GM15510 (cell line): ENCODE measurements around the gene GNB2.

ENCODE experiments used
- POLR2A ChIP-seq: IDR thresholded peaks from 3 replicates; pipeline ENCODE4 v1.6.1; 2011; ENCODE audit warnings: borderline replicate concordance; ENCODE audit not compliant: insufficient read length; ENCODE audit errors: extremely low read depth

Gene GNB2

DNA sequence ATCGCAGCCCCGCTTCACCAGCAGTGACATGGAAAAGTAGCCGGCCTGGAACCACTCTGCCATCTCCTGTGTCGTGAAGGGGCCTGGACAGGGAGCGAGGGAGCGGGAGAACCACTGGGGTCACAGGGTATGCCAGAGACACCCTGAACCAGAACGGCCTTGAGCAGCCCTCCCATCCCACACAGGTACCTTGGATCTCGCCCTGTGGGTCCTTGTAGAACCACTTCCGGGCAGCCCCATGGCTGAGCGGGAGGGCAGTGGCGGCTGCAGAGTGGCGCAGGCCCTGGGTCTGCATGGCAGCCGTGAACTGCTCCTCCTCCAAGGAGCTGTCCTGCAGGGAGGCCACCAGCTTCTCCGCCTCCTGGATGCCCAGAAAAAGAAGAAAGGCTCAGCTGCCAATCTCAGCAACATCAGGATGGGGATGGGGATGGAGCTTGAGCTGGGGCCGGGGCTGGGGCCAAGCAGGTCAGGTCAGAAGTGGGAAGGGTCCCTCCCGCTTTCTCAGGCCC lies 11.0 kb downstream of the GNB2 start:
- TF ChIP-seq POLR2A, result no peak

DNA sequence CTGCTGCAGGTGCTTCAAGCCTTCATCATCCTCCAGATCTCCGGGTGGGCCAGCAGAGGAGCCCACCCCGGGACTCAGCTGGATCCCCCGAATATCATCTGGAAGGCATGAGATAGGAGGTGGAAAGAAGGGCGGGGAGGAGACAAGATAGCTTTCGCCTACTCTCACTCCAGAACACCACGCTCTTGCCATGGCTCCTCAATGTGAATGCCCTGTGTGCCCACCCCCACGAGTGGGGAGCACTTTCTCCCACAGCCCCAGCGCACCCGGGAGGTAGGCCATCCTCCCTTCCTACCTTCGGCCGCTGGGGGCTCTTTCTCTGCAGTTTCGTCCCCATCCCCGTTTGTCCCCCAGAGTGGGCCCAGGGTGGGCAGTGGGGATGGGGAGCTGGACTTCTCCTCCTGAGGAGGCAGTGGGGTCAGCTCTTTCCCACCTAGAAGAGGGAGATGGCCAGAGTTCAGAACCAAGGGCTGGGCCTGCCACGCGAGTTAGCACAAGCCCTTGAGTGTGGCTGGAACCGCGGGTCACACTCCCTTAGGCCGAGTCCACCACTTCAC lies 11.6 kb downstream of the GNB2 start:
- TF ChIP-seq POLR2A, result no peak

DNA sequence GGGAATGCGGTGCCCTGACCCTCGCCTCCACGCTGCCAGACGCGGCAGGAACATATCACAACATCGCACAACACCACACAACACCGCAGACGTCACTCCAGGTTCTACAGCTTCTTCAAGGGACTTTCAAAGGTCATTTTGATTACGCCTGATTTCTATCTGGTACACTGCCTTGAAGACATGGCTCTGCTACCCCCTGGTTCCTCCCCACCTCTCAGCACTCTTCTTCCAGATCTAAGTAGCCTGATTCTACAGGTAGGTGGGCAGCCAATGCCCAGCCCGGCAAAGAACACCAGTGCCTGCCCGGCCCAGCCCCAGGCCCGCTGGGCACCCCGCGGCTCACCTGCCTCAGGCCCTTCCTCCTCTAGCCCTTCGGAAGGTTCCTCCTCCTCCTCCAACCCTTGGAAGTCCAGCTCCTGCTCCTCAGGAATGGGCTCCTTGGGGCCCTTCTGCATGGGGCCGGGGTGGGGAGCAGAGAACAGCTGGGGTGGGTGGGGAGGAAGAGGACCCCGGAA lies 12.1 kb downstream of the GNB2 start:
- no peak for TF ChIP-seq POLR2A

DNA sequence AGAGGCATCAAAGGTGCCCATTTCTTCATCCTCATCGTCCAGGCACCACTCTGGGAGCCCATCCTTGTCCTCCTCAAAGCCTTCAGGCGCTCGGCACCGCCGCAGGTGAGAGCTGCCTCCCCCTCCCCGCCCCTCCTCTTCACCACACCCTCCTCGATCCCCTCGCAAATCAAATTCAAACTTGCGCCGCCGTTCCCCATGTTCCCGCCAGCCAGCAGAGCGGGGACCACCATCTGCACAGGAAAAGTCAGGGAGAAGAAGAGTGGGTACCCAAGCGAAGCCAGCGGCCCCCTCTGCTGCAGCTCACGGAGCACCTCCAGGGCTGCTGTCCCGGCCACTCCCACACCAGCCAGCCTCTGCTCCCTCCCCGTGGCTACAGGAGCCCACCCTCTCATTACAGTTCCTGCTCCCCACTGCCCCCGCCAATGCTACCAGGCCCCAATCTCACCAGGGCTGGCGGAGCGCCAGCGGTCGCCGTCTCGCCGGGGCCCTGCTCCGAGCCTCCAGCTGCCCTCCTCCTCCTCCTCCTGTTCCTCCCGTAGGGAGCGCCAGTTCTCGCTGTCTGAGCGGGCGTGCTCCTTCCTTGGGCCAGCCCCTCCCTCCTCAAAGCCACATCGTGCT lies 12.8 kb downstream of the GNB2 start:
- TF ChIP-seq POLR2A, result no peak

DNA sequence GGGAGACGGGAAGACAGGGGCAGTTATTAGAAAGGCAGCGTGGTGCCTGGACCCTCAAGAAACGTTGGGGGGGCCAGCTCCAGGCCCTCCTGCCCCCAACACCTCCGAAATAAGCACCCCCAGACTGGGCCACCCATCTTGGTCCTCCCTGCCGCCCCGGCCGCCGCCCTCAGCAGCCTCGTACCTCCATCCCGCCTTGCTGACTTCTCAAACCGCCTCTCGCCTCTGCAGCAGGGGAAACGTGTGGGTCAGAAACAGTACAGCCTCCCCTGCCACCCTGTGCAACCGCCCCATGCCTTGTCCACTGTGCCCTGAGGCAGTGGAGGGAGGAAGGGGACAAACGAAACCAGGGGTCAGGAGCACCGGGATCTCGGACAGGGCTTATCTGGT lies 13.3 kb downstream of the GNB2 start:
- TF ChIP-seq POLR2A, result no peak

DNA sequence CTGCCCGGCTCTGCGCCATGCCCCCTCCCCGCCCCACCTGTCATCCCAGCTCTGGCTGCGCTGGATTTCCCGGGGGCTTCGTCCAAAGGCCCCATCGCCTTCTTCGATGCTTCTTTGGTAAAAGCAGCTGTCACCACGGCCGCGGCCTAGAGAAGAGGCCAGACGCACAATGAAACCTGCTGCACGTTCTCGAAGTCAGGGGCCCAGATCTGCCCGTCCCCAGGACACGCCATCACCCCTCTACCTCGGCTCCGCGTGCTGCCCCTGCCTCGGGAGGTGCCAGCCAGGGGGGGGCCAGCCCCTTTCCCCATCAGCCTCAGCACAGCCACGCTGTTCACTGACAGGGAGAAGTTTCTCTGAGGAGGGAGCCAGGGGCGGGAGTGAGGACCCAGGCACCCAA lies 13.7 kb downstream of the GNB2 start:
- no peak for TF ChIP-seq POLR2A

DNA sequence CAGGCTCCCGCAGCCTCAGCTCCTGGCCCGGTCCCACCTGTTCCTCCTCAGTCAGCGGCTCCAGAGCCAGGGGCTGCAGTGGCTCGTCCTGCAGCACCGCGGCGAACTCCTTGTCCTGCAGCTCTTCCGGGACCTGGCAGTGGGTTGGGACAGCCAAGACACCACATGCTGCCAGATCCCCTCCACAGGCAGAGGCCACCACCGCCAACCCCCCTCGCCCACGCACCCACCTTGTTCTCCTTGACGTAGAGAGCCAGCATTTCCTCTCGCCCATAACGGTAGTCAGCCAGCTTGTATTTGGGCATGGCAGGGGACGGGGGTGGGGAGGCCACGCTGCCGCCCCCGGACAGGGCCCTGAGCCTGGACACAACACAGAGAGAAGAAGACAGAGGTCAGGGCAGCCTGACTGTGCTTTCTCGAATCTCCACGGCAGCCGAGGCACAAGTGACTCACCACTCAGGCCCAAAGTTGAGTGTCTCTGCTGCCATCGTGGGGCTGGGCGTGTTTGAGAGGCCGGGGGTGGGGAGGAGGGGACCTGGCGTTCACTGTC lies 14.3 kb downstream of the GNB2 start:
- TF ChIP-seq POLR2A, result no peak

DNA sequence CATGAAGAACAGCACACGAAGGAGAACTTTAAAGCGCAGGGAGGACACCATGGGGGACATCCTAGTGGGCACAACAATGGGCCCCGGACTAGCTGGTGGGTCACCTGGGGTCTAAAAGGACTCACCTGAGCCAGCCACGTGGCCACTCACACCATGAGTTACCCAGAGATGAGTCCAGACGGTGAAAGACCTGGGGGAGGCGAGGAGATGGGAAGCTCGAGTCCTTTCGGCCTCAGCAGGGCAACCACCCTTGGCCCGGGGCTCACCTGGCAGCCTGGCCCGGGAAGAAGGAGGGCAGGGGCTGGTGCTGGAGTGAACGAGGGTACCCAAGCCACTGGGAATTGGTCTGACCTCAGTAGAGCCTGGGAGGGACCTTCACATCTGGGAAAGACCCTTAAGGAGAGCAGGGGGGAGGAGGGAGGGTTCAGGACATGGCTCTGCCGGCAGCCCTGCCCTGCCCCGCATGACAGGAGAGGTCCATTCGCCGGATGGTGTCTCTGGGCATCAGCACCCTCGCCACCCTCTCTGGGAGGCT lies 14.9 kb downstream of the GNB2 start:
- no peak for TF ChIP-seq POLR2A

DNA sequence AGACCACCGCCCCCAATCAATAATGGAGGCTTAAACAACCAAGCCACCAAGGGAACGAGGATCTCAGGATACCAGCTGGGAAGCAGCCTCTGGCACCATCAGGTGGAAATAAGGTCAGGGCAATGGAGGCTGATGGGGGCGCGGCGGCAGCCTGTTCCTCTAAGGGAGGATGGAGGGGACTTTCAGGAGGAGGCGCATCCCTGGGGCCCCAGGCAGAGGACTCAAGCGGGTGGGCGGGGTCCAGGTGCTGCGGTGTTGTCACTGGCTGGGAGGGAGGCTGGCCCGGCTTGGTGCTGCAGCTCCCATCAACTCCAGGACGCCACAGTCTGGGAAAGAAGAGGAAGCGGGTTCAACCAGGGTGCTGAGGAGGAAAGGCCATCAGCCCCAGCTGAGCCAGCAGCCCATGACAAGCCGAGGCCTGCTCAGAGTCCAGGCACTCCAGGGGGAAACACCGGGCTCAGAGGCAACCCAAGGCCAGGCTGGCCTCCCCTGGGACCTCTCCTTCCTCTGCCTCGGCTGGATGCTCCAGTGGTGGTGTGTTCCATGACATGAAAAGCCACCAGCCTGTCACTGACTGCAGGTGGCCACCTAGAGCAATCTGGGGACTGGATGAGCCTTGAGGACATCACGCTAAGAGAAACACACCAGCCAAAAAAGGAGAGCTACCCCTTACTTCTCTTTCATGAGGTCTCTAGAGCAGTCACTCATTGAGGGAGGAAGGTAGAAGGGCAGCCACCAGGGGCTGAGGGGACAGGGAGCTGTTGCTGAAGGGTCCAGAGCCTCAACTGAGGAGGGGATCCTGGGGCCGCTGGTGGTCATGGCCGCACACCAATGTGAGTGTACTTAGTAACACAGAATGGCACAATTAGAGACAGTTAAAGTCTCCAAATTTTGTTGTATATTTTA lies 15.9 kb downstream of the GNB2 start:
- TF ChIP-seq POLR2A, result no peak

DNA sequence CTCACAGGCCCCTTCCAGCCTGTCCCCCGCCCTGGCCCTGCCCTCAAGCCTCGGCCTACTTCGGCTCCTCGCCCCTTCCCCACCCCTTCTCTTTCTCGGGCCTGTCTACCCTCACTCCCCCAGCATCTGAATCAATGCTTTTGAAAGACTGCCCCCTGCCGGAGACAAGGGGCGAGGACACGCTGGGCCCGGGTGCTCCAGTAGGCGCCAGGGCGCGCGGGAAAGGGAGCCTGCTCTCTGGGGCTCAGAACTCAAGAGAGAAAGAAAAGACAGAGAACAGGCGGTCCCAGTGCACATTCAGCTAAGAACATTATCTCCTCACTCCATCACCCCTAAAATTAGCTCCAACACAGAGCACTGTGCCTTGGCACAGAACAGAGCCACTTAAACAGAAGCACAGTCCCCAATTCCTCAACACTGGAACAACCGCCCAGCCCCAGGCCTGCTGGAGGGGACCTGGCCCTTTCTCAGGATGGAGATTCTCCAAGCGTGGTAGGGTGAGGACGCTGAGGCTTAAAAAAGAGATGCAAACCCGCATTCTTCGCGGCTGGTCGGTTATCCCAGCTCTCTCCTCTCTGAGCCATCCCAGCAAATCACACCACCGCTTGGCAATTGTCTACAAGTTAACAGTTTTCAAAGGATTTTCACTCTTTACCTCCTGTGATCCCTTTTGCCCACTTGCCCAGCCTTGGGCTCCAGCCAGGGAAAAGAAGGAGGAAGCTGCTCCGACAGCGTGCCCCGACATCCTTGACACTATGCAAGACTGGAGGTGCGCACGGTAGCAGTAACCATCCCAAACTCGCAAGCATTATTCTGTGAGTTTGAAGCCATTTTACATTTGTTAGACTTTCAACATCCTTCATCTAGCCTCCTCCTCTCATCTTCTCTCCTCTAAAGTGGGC lies 18.4 kb downstream of the GNB2 start:
- TF ChIP-seq POLR2A, result no peak

DNA sequence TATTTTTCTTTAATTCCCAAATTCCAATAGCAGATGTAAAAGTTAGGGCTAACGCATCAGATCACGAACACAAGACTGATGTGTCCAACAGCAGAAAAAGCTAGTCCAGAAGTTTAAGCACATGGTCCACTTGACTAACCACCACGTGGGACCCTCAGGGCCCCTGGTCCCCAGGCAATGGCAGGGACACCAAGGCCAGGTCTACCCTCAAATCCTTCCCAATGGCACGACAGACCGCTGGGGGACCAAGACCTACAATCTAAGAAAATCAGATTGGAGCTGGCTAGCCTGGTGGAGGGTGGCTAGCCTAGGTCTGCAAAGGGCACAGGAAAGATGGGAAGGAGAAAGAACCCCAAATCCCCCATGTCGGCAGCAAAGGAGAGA lies 19.0 kb downstream of the GNB2 start:
- no peak for TF ChIP-seq POLR2A

DNA sequence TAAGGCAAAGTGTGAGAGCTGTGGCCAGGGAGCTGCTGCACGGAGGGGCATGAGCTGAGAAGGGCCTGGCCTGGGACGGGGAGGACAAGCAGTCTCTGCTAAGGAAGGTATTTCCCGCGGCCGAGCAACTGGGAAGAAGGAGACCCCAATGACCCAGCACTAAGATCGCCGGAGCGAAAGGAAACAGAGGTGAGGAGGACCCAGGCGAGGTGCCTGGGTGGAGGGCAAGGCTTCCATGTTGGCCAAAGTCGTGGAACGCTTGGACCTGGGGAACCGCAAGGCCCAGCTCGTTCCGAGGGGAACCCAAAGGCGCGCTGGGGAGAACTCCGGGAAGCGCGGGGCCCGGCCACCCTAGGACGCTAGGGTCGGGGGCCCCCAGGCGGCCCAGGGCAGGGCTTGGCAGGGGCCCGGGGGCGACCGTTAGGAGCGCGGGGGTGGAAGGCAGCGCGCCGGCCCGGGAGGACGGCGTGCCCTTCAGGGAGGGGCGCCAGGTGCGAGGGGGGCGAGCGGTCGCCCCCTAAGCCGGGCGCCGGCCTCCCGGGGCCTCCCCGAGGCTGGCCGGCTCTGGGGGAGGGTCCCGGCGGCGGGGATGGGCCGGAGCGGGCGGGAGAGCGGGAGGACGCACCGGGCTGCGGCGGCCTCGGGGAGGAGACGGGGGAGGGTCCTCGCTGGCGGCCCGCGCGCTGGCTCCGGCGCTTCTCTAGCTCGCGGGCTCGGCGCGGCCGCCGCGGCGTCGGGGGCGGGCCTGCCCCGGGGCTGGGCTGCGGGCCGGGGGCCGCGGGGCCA lies 20.0 kb downstream of the GNB2 start:
- TF ChIP-seq POLR2A, result no peak

DNA sequence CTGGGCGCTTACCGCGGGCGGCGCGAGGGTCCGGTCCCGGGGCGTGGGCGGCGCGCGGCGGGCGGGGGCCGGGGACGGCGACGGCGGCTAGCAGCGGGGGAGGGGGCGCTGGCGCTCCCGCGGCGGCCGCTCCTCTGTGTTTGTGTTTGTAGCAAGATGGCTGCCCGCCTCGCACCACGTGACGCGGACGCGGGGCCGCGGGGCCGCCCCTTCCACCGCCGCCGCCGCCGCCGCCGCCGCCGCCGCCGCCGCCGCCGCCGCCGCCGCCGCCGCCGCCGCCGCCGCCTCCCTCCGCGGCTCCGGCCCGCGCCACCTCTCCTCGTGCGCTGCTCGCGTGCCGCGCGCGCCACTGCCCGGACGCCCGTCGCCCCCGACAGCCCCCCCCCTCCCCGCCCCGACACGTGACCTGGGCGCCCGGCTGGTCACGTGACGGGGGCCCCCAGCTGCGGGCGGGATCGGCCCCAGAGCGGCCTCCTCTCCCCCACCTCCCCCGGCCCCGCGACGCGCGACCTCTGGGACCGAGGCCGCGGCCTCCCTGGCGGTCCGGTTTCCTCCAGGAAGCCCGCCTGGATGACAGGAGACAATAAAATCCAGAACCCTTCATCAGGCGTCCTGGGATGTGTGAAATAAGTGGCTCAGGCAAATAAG lies 20.7 kb downstream of the GNB2 start, which contains the start of gene GIGYF1:
Gene GIGYF1, minus strand, starts transcription at position 153 of the 648 bp plus-strand sequence. CDS start 6,012 bp downstream, outside the sequence.
- TF ChIP-seq POLR2A, result no peak
